Osteoblast (primary cell): ENCODE measurements around the gene TNFSF4. TPM values are rescaled to one million over a fixed set of nuclear protein-coding genes. Genes with fewer than 3 reads are reported as not detected.

Experiments used
- DNase-seq: peaks from one replicate; pipeline ENCODE4 v3.0.0; 2011; ENCODE audit warnings: low spot score, mixed read lengths; ENCODE audit not compliant: insufficient read length; ENCODE audit errors: missing footprints
- H2AFZ ChIP-seq: 2 replicates; pipeline ENCODE4 v1.6.0; 2011; ENCODE audit warnings: mild to moderate bottlenecking, low read length
- H3K27ac ChIP-seq: 2 replicates; pipeline ENCODE4 v1.5.1; 2011; ENCODE audit warnings: mild to moderate bottlenecking, low read depth, low read length, moderate library complexity
- H3K27me3 ChIP-seq: 2 replicates; pipeline ENCODE4 v1.6.0; 2012; ENCODE audit warnings: mild to moderate bottlenecking, control low read depth, inconsistent platforms, low read length, moderate library complexity; ENCODE audit not compliant: insufficient read depth
- H3K36me3 ChIP-seq: 2 replicates; pipeline ENCODE4 v1.5.1; 2011; ENCODE audit warnings: mild to moderate bottlenecking, low read length, control low read depth, moderate library complexity; ENCODE audit not compliant: insufficient read depth
- H3K4me1 ChIP-seq: 2 replicates; pipeline ENCODE4 v1.5.1; 2011; ENCODE audit warnings: mild to moderate bottlenecking, low read length, control low read depth, moderate library complexity; ENCODE audit not compliant: insufficient read depth
- H3K4me2 ChIP-seq: 2 replicates; pipeline ENCODE4 v1.6.0; 2011; ENCODE audit warnings: mild to moderate bottlenecking, low read length; ENCODE audit not compliant: insufficient read depth
- H3K4me3 ChIP-seq: fragments of 200-600 bp; sonication (generic); 3 replicates; pipeline ENCODE4 v1.5.1; 2012; ENCODE audit warnings: mild to moderate bottlenecking, low read length, inconsistent platforms; ENCODE audit not compliant: insufficient read depth
- H3K79me2 ChIP-seq: 2 replicates; pipeline ENCODE4 v1.6.0; 2012; ENCODE audit warnings: mild to moderate bottlenecking, low read length, control low read depth, inconsistent platforms; ENCODE audit not compliant: insufficient read depth
- H3K9me3 ChIP-seq: 2 replicates; pipeline ENCODE4 v1.5.1; 2011; ENCODE audit warnings: low read depth, low read length, control low read depth
- H4K20me1 ChIP-seq: 2 replicates; pipeline ENCODE4 v1.6.0; 2012; ENCODE audit warnings: mild to moderate bottlenecking, low read length, control low read depth; ENCODE audit not compliant: insufficient read depth
- CTCF ChIP-seq: IDR thresholded peaks from 2 replicates; pipeline ENCODE4 v1.5.1; 2011; ENCODE audit warnings: mild to moderate bottlenecking, low read depth, low read length, moderate library complexity; ENCODE audit errors: extremely low read depth
- total RNA-seq: library from RNA; depleted of rRNA; stranded (reverse); fragments of >200 nt; gene quantifications from 2 replicates; pipeline ENCODE4 v1.2.3, GENCODE V29; 2012

TNFSF4 gene
- total RNA-seq, 1 donor, result 1.1 TPM

- H3K4me1 ChIP-seq, result peaks cover 4% of the 10 kb centered on the region
- H3K27ac ChIP-seq, result no peak overlapping the region
- no peaks in the 10 kb centered on the region for H3K27me3 ChIP-seq
- H3K36me3 ChIP-seq, result no peaks in the 10 kb centered on the region
- H3K4me2 ChIP-seq, result no peak overlapping the region
- H2AFZ ChIP-seq, result no peak overlapping the region
- no peak overlapping the region for H3K4me3 ChIP-seq
- TF ChIP-seq CTCF, result no peak
- no peaks in the 10 kb centered on the region for H3K9me3 ChIP-seq
- no peaks in the 10 kb centered on the region for H3K79me2 ChIP-seq
- H4K20me1 ChIP-seq, result no peaks in the 10 kb centered on the region
- no peak for DNase-seq
Measured at GRCh38 chr1:173249349-173249748, 42.2 kb upstream of the TNFSF4 start.

DNA sequence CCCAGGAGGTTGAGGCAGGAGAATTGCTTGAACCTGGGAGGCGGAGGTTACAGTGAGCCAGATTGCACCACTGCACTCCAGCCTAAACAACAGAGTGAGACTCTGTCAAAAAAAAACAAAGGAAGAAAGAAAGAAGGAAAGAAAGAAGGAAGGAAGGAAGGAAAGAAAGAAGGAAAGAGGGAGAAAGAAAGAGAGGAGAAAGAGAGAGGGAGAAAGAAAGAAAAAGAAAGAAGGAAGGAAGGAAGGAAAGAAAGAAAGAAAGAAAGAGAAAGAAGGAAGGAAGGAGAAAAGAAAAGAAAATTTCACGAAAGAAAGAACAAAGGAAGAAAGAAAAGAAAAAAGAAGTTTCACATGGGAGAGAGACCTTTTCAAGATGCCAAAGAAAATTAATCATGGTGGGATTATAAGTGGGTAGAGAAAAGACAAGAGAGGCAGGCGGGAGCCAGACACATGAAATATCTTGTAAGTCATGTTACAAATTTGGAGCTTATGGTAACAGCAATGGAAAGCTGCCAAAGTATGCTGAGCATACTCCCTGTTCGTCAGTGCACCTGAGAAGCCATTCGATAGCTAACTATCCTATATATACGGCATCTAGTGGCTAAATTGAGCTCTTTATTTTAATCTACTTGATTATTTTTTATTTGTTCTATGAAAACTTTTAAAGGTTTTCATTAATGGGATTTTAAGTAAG is 41.3 kb upstream of the TNFSF4 start:
- H3K79me2 ChIP-seq, result no peaks in the 10 kb centered on the region
- no peaks in the 10 kb centered on the region for H4K20me1 ChIP-seq
- no peak overlapping the region for H2AFZ ChIP-seq
- no peaks in the 10 kb centered on the region for H3K27me3 ChIP-seq
- H3K9me3 ChIP-seq, result no peaks in the 10 kb centered on the region
- no peak overlapping the region for H3K4me2 ChIP-seq
- no peak for DNase-seq
- H3K36me3 ChIP-seq, result no peaks in the 10 kb centered on the region
- peaks cover 3% of the 10 kb centered on the region for H3K4me1 ChIP-seq
- no peak overlapping the region for H3K4me3 ChIP-seq
- TF ChIP-seq CTCF, result no peak
- no peak overlapping the region for H3K27ac ChIP-seq

- Histone ChIP-seq H4K20me1 (no peaks in the 10 kb centered on the region), H3K27ac (no peak overlapping the region), H3K9me3 (no peaks in the 10 kb centered on the region), H3K27me3 (no peaks in the 10 kb centered on the region), H3K4me2 (no peak overlapping the region), H3K4me3 (no peak overlapping the region), H3K36me3 (no peaks in the 10 kb centered on the region), H3K4me1 (no peaks in the 10 kb centered on the region), H2AFZ (no peak overlapping the region), H3K79me2 (no peaks in the 10 kb centered on the region)
- TF ChIP-seq CTCF, result no peak
- DNase-seq, result no peak
Measured at GRCh38 chr1:173245892-173246291, 38.8 kb upstream of the TNFSF4 start.

DNA sequence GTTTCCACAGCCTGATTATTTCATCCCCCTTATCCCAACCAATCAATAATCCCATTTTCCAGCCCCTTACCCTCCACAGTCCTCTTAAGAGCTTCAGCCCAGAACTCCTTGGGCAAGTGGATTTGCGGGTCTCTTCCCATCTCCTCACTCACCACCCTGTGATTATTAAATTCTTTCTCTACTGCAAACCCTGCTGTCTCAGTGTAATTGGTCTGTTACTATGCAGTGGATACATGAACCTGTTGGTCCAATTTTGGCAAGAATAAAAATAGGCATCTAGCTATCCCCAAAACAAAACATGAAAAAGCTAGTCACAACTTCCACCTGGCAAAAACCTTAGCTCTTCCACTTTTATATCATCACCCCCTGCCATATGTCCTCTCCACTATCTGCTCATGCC is 36.2 kb upstream of the TNFSF4 start:
- Histone ChIP-seq H3K9me3 (no peaks in the 10 kb centered on the region), H3K4me2 (no peak overlapping the region), H3K79me2 (no peaks in the 10 kb centered on the region), H4K20me1 (no peaks in the 10 kb centered on the region), H2AFZ (no peak overlapping the region), H3K36me3 (no peaks in the 10 kb centered on the region), H3K27me3 (no peaks in the 10 kb centered on the region), H3K4me3 (no peak overlapping the region), H3K27ac (no peak overlapping the region), H3K4me1 (no peaks in the 10 kb centered on the region)
- TF ChIP-seq CTCF, result no peak
- DNase-seq, result no peak
